ENCODE results near the gene SRSF3. TPM values are rescaled to one million over a fixed set of nuclear protein-coding genes. Genes with fewer than 3 reads are reported as not detected.
"Not testable (repeated sequence)": the region's sequence is repeated elsewhere in the genome, so short reads cannot be mapped to it uniquely, and the experiment has no call there.

Gene SRSF3
- total and polyA plus RNA-seq, 7 donors, result 101 to 292 (median 144) TPM

DNA sequence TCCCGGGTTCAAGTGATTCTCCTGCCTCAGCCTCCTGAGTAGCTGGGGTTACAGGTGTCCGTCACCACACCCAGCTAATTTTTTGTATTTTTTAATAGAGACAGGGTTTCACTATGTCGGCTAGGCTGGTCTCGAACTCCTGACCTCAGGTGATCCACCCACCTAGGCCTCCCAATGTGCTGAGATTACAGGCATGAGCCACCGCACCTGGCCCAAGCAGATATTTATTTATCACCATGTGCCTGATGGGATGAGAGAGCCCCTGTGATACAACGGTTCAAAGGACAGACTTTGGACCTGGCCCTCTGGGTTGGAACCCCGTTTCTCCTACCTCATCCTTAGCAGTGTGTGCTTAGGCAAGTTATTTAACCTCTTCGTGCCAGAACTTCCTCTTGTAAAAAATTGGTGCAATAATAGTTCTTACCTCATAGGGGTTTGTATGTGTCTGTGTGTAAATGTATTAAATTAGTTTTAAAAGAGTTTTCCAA lies 27.7 kb upstream of the SRSF3 start:
- 59 to 88% methylated on average over 8 of the region's 8 CpGs for WGBS, 2 donors
- Histone ChIP-seq H3K27me3 (no peaks in the 10 kb centered on the region), H3K27ac (no peak overlapping the region), H3K9me3 (no peaks in the 10 kb centered on the region), H3K4me3 (no peak overlapping the region), H3K36me3 (no peaks in the 10 kb centered on the region), H3K4me1 (no peaks in the 10 kb centered on the region)
- no peak for DNase-seq
- TF ChIP-seq, protein P1, sequence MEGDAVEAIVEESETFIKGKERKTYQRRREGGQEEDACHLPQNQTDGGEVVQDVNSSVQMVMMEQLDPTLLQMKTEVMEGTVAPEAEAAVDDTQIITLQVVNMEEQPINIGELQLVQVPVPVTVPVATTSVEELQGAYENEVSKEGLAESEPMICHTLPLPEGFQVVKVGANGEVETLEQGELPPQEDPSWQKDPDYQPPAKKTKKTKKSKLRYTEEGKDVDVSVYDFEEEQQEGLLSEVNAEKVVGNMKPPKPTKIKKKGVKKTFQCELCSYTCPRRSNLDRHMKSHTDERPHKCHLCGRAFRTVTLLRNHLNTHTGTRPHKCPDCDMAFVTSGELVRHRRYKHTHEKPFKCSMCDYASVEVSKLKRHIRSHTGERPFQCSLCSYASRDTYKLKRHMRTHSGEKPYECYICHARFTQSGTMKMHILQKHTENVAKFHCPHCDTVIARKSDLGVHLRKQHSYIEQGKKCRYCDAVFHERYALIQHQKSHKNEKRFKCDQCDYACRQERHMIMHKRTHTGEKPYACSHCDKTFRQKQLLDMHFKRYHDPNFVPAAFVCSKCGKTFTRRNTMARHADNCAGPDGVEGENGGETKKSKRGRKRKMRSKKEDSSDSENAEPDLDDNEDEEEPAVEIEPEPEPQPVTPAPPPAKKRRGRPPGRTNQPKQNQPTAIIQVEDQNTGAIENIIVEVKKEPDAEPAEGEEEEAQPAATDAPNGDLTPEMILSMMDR (IDR thresholded peaks at IDR 0.05), result no peak
- intact Hi-C loops (cut with DNase I), result no loop called here

DNA sequence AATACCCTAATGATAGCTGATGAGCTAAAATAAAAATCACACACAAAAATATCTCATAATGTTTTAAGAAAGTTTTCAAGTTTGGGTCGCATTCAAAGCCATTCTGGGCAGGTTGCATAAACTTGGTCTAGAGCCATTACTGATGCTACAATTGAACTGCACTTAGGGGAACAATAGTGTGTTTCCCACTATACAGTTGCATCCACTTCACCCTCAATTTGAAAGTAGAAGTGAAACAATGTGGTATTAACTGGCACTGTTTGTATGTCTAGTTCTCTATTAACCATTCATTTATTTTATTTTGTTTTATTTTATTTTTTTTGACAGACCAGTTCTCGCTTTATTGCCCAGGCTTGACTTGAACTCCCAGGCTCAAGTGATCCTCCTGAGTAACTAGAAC lies 23.9 kb upstream of the SRSF3 start:
- H3K27ac ChIP-seq, result no peak overlapping the region
- TF ChIP-seq, protein P1 (IDR thresholded peaks at IDR 0.05), result no peak
- TF ChIP-seq POLR2AphosphoS5 (IDR thresholded peaks at IDR 0.05), result no peak
- no peak for TF ChIP-seq EP300 (IDR thresholded peaks at IDR 0.05)
- TF ChIP-seq POLR2A (IDR thresholded peaks at IDR 0.05), result no peak
- intact Hi-C loops (cut with DNase I), result no loop called here
- H3K27me3 ChIP-seq, result no peaks in the 10 kb centered on the region
- H3K9me3 ChIP-seq, result no peaks in the 10 kb centered on the region
- DNase-seq, result no peak
- no peaks in the 10 kb centered on the region for H3K4me1 ChIP-seq
- no peak overlapping the region for H3K4me3 ChIP-seq
- H3K36me3 ChIP-seq, result no peaks in the 10 kb centered on the region
- 87% methylated on average over 2 of the region's 2 CpGs for WGBS, 2 donors

DNA sequence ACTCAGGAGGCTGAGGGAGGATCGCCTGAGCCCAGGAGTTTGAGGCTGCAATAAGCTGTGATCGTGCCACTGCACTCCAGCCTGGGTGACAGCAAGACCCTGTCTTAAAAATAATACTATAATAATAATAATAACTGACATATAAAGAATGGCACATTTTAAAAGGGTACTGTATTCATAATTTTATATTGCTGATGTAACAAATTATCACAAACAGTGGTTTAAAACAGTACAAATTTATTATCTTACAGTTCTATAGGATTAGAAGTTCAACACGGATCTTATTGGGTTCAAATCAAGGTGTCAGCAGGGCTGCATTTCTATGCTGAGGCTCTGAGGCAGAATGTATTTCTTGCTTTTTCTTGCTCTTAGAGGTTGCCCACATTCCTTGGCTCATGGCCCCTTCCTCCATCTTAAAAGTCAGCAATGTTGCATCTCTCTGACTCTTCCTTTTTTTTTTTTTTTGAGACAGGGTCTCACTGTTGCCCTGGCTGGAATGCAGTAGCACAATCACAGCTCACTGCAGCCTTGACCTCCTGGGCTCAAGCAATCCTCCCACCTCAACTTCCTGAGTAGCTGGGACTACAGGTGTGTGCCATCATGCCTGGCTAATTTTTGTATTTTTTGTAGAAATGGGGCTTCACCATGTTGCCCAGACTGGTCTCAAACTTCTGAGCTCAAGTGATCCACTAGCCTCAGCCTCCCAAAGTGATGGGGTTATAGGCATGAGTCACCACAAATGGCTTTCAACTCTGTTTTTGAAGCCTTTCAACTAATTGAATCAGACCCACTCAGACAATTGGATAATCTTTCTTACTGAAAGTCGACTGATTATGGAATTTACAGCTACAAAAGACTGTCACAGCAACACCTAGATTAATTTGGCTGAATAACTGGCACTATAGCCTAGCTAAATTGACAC lies 22.8 kb upstream of the SRSF3 start:
- 89 to 90% methylated on average over 4 of the region's 4 CpGs for WGBS, 2 donors
- H3K27ac ChIP-seq, result no peak overlapping the region
- DNase-seq, result no peak
- no peaks in the 10 kb centered on the region for H3K9me3 ChIP-seq
- H3K36me3 ChIP-seq, result no peaks in the 10 kb centered on the region
- no peak for TF ChIP-seq POLR2AphosphoS5 (IDR thresholded peaks at IDR 0.05)
- intact Hi-C loops (cut with DNase I), result no loop called here
- no peak overlapping the region for H3K4me3 ChIP-seq
- H3K27me3 ChIP-seq, result no peaks in the 10 kb centered on the region
- H3K4me1 ChIP-seq, result no peaks in the 10 kb centered on the region

DNA sequence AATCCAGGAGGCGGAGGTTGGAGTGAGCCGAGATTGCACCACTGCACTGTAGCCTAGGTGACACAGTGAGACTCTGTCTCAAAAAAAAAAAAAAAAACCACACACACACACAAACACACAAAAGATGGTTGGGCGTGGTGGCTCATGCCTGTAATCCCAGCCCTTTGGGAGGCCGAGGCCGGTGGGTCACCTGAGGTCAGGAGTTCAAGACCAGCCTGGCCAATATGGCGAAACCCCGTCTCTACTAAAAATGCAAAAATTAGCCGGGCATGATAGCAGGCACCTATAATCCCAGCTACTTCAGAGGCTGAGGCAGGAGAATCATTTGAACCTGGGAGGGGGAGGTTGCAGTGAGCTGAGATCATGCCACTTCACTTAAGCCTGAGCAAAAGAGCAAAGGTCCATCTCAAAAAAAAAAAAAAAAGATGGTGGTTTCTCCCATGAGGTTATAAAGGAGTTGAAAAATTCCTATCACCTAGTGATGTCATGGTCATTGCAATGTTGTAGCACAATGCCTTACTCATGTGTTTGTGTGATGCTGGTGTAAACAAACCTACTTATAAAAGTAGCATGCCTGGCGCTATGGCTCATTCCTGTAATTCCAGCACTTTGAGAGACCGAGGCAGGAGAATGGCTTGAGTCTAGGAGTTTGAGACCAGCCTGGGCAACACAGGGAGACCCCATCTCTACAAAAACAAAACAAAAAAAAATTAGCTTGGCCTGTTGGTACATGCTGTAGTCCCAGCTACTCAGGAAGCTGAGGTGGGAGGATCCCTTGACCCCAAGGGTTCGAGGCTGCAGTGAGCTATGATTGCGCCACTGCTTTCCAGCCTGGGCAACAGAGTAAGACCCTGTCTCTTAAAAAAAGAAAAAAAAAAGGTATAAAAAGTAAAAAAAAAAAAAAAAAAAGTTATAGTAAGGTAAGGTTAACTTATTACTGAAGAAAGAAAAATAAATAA lies 21.5 kb upstream of the SRSF3 start:
- WGBS, 2 donors, result 93 to 94% methylated on average over 12 of the region's 12 CpGs
- intact Hi-C loops (cut with DNase I); DNase-seq: not testable (repeated sequence)

DNA sequence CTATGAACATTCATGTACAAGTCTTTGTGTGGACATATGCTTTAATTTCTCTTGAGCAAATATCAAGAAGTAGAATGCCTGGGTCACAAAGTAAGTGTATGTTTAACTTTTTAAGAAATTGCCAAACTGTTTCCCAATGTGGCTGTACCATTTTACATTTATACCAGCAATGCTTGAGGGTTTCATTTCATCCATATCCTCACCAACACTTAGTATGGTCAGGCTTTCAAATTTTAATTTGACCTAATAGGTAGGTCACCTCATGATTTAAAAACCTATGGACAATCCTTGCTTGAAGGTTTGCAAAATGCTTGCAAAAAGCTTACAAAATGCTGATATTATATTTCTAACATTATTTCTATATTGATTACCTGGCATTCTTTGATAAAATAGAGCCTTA lies 19.5 kb upstream of the SRSF3 start:
- no peaks in the 10 kb centered on the region for H3K36me3 ChIP-seq
- H3K4me1 ChIP-seq, result peaks cover 0 to 29% (median 15%) of the 10 kb centered on the region in 4 donors
- TF ChIP-seq, protein P1 (IDR thresholded peaks at IDR 0.05), result no peak
- TF ChIP-seq EP300 (IDR thresholded peaks at IDR 0.05) (no peak), POLR2AphosphoS5 (IDR thresholded peaks at IDR 0.05) (no peak), POLR2A (IDR thresholded peaks at IDR 0.05) (no peak)
- no peak overlapping the region for H3K27ac ChIP-seq
- no peaks in the 10 kb centered on the region for H3K9me3 ChIP-seq
- DNase-seq, result no peak
- no peaks in the 10 kb centered on the region for H3K27me3 ChIP-seq
- no peak overlapping the region for H3K4me3 ChIP-seq
- intact Hi-C loops (cut with DNase I), result no loop called here

More for the DNA sequence above, 21.5 kb upstream of the SRSF3 start:
- H3K9me3 ChIP-seq, H3K4me3 ChIP-seq, H3K36me3 ChIP-seq, H3K27me3 ChIP-seq, H3K27ac ChIP-seq, H3K4me1 ChIP-seq: not testable (repeated sequence)

Measured in sigmoid colon (tissue), 7 donors.